PC-9 (cell line): ENCODE data around the gene DRD2.

ENCODE experiments used
- CTCF ChIP-seq: fragments of 200-600 bp; sonication (generic); conservative IDR thresholded peaks from 2 replicates; pipeline ENCODE4 v1.6.1; 2017; ENCODE audit warnings: mixed run types, antibody characterized with exemption, mild to moderate bottlenecking, moderate library complexity
- EZH2 ChIP-seq: fragments of 200-600 bp; sonication (generic); IDR thresholded peaks from 2 replicates; pipeline ENCODE4 v1.8.0; 2017; ENCODE audit warnings: antibody characterized with exemption, low read depth

- TF ChIP-seq CTCF (no peak), EZH2 (no peak)
Measured at GRCh38 chr11:113415343-113415742, 59.9 kb downstream of the DRD2 start.
